ENCODE results near the gene TMEM120B. TPM values are rescaled to one million over a fixed set of nuclear protein-coding genes. Genes with fewer than 3 reads are reported as not detected.
"Not testable (repeated sequence)": the region's sequence is repeated elsewhere in the genome, so short reads cannot be mapped to it uniquely, and the experiment has no call there.

TMEM120B gene
- total and polyA plus RNA-seq, 9 donors: 10.2 to 28.1 (median 16.3) TPM

- not testable (repeated sequence) for H3K4me3 ChIP-seq (ENCODE audit: low read length)
Measured at GRCh38 chr12:121679661-121680197, 32.8 kb upstream of the TMEM120B start.

GRCh38 chr12:121688966-121689365 is 23.6 kb upstream of the TMEM120B start:
- no peaks in the 10 kb centered on the region for H3K36me3 ChIP-seq (ENCODE audit: control insufficient read depth, insufficient read depth, low read length)
- peaks cover 4% of the 10 kb centered on the region for H3K27me3 ChIP-seq (ENCODE audit: control insufficient read depth, insufficient read depth, low read length)
- no CpG with 5 or more reads among the region's 3 CpGs for WGBS (ENCODE audit: insufficient coverage)
- H3K4me3 ChIP-seq (ENCODE audit: low read length): no peak overlapping the region
- DNase-seq: no peak
- H3K4me1 ChIP-seq (ENCODE audit: control insufficient read depth, insufficient read depth, low read length): peaks cover 3% of the 10 kb centered on the region
- no peaks in the 10 kb centered on the region for H3K9me3 ChIP-seq (replicated peaks; ENCODE audit: control insufficient read depth, low read depth, low read length)
- H3K27ac ChIP-seq (ENCODE audit: low read length): no peak overlapping the region

More at GRCh38 chr12:121679661-121680197, 32.8 kb upstream of the TMEM120B start:
- not testable (repeated sequence) for H3K9me3 ChIP-seq (replicated peaks; ENCODE audit: control insufficient read depth, low read depth, low read length); DNase-seq; H3K27me3 ChIP-seq (ENCODE audit: control insufficient read depth, insufficient read depth, low read length); H3K36me3 ChIP-seq (ENCODE audit: control insufficient read depth, insufficient read depth, low read length); H3K27ac ChIP-seq (ENCODE audit: low read length)
- H3K4me1 ChIP-seq (ENCODE audit: control insufficient read depth, insufficient read depth, low read length): peaks cover 13% of the 10 kb centered on the region
- WGBS (ENCODE audit: insufficient coverage): 78% methylated on average over 7 of the region's 13 CpGs

GRCh38 chr12:121689430-121689829 is 23.1 kb upstream of the TMEM120B start:
- Histone ChIP-seq H3K36me3 (ENCODE audit: control insufficient read depth, insufficient read depth, low read length) (no peaks in the 10 kb centered on the region), H3K9me3 (replicated peaks; ENCODE audit: control insufficient read depth, low read depth, low read length) (no peaks in the 10 kb centered on the region), H3K27ac (ENCODE audit: low read length) (no peak overlapping the region), H3K4me3 (ENCODE audit: low read length) (no peak overlapping the region), H3K4me1 (ENCODE audit: control insufficient read depth, insufficient read depth, low read length) (peaks cover 3% of the 10 kb centered on the region), H3K27me3 (ENCODE audit: control insufficient read depth, insufficient read depth, low read length) (peaks cover 4% of the 10 kb centered on the region)
- WGBS (ENCODE audit: insufficient coverage): 100% methylated on average over 1 of the region's 2 CpGs
- no peak for DNase-seq

DNA sequence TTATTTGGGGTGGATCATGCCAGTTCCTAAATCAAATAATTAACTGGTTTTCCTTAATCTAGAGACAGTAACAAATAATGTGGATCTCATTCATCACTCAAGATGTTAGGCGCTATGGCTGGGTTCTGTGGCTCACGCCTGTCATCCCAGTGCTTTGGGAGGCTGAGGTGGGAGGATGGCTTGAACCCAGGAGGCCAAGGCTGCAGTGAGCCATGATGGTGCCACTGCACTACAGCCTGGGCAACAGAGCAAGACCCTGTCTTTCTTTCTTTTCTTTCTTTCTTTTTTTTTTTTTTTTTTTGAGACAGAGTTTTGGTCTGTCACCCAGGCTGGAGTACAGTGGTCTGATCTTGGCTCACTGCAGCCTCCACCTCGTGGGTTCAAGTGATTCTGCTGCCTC is 19.8 kb upstream of the TMEM120B start:
- not testable (repeated sequence) for H3K36me3 ChIP-seq (ENCODE audit: control insufficient read depth, insufficient read depth, low read length); H3K27ac ChIP-seq (ENCODE audit: low read length); H3K9me3 ChIP-seq (replicated peaks; ENCODE audit: control insufficient read depth, low read depth, low read length); H3K4me3 ChIP-seq (ENCODE audit: low read length); DNase-seq; H3K27me3 ChIP-seq (ENCODE audit: control insufficient read depth, insufficient read depth, low read length); H3K4me1 ChIP-seq (ENCODE audit: control insufficient read depth, insufficient read depth, low read length)
- WGBS (ENCODE audit: insufficient coverage): 67% methylated on average over 1 of the region's 3 CpGs

GRCh38 chr12:121693155-121693687 is 19.3 kb upstream of the TMEM120B start:
- peaks cover 4% of the 10 kb centered on the region for H3K27me3 ChIP-seq (ENCODE audit: control insufficient read depth, insufficient read depth, low read length)
- H3K27ac ChIP-seq (ENCODE audit: low read length): no peak overlapping the region
- no peaks in the 10 kb centered on the region for H3K9me3 ChIP-seq (replicated peaks; ENCODE audit: control insufficient read depth, low read depth, low read length)
- H3K4me1 ChIP-seq (ENCODE audit: control insufficient read depth, insufficient read depth, low read length): peaks cover 3% of the 10 kb centered on the region
- no peak for DNase-seq
- H3K4me3 ChIP-seq (ENCODE audit: low read length): no peak overlapping the region
- whole genome bisulfite sequencing (ENCODE audit: insufficient coverage): 60% methylated on average over 2 of the region's 7 CpGs
- no peaks in the 10 kb centered on the region for H3K36me3 ChIP-seq (ENCODE audit: control insufficient read depth, insufficient read depth, low read length)

- H3K4me3 ChIP-seq (ENCODE audit: low read length): no peak overlapping the region
- H3K27me3 ChIP-seq (ENCODE audit: control insufficient read depth, insufficient read depth, low read length): no peaks in the 10 kb centered on the region
- DNase-seq: peak; percentile 69
- no peaks in the 10 kb centered on the region for H3K36me3 ChIP-seq (ENCODE audit: control insufficient read depth, insufficient read depth, low read length)
- 57% methylated on average over 3 of the region's 9 CpGs for WGBS (ENCODE audit: insufficient coverage)
- H3K4me1 ChIP-seq (ENCODE audit: control insufficient read depth, insufficient read depth, low read length): no peaks in the 10 kb centered on the region
- H3K27ac ChIP-seq (ENCODE audit: low read length): no peak overlapping the region
- H3K9me3 ChIP-seq (replicated peaks; ENCODE audit: control insufficient read depth, low read depth, low read length): no peaks in the 10 kb centered on the region
Measured at GRCh38 chr12:121697093-121697698, 15.4 kb upstream of the TMEM120B start.

- not testable (repeated sequence) for H3K36me3 ChIP-seq (ENCODE audit: control insufficient read depth, insufficient read depth, low read length); H3K9me3 ChIP-seq (replicated peaks; ENCODE audit: control insufficient read depth, low read depth, low read length); H3K27me3 ChIP-seq (ENCODE audit: control insufficient read depth, insufficient read depth, low read length); H3K27ac ChIP-seq (ENCODE audit: low read length); DNase-seq; H3K4me1 ChIP-seq (ENCODE audit: control insufficient read depth, insufficient read depth, low read length); H3K4me3 ChIP-seq (ENCODE audit: low read length)
- WGBS (ENCODE audit: insufficient coverage): 100% methylated on average over 1 of the region's 6 CpGs
Measured at GRCh38 chr12:121697861-121698260, 14.7 kb upstream of the TMEM120B start.

GRCh38 chr12:121701667-121702277 is 10.8 kb upstream of the TMEM120B start:
- Histone ChIP-seq H3K27ac (ENCODE audit: low read length) (no peak overlapping the region), H3K9me3 (replicated peaks; ENCODE audit: control insufficient read depth, low read depth, low read length) (no peaks in the 10 kb centered on the region), H3K4me1 (ENCODE audit: control insufficient read depth, insufficient read depth, low read length) (no peaks in the 10 kb centered on the region), H3K27me3 (ENCODE audit: control insufficient read depth, insufficient read depth, low read length) (no peaks in the 10 kb centered on the region), H3K36me3 (ENCODE audit: control insufficient read depth, insufficient read depth, low read length) (no peaks in the 10 kb centered on the region), H3K4me3 (ENCODE audit: low read length) (no peak overlapping the region)
- no peak for DNase-seq
- WGBS (ENCODE audit: insufficient coverage): 100% methylated on average over 2 of the region's 3 CpGs

GRCh38 chr12:121702944-121703343 is 9.6 kb upstream of the TMEM120B start:
- H3K27ac ChIP-seq (ENCODE audit: low read length): no peak overlapping the region
- H3K4me1 ChIP-seq (ENCODE audit: control insufficient read depth, insufficient read depth, low read length): no peaks in the 10 kb centered on the region
- no peaks in the 10 kb centered on the region for H3K27me3 ChIP-seq (ENCODE audit: control insufficient read depth, insufficient read depth, low read length)
- H3K9me3 ChIP-seq (replicated peaks; ENCODE audit: control insufficient read depth, low read depth, low read length): no peaks in the 10 kb centered on the region
- H3K36me3 ChIP-seq (ENCODE audit: control insufficient read depth, insufficient read depth, low read length): no peaks in the 10 kb centered on the region
- WGBS (ENCODE audit: insufficient coverage): 81% methylated on average over 5 of the region's 6 CpGs
- H3K4me3 ChIP-seq (ENCODE audit: low read length): no peak overlapping the region
- DNase-seq: no peak

DNA sequence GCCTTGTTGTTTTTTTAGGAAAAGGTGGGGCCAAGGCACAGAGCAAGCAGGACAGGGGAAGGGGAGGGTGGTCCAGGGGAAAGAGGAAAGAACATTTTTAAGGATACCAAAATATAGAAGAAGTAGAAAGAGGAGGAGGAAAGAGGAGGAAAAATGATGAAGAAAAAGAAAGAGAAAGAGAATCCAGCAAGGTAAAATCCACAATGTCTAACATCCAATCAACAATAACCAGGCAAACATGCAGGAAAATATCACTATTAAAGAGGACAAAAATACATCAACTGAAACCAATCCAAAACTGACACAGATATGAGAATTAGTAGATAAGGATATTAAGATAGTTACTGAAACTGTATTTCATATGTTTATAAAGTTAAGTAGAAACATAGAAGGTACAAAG is 7.0 kb upstream of the TMEM120B start:
- Histone ChIP-seq H3K27ac (ENCODE audit: low read length) (no peak overlapping the region), H3K4me1 (ENCODE audit: control insufficient read depth, insufficient read depth, low read length) (peaks cover 3% of the 10 kb centered on the region), H3K4me3 (ENCODE audit: low read length) (no peak overlapping the region), H3K9me3 (replicated peaks; ENCODE audit: control insufficient read depth, low read depth, low read length) (no peaks in the 10 kb centered on the region), H3K36me3 (ENCODE audit: control insufficient read depth, insufficient read depth, low read length) (no peaks in the 10 kb centered on the region), H3K27me3 (ENCODE audit: control insufficient read depth, insufficient read depth, low read length) (no peaks in the 10 kb centered on the region)
- no peak for DNase-seq

Measured in muscle of leg (tissue), 11 donors.